Motor neuron (in vitro differentiated cells): Measurements from ENCODE around the gene EIF4EBP2. TPM values are rescaled to one million over a fixed set of nuclear protein-coding genes. Genes with fewer than 3 reads are reported as not detected.

Source experiments
- ATAC-seq, 8 experiments: fragments of 200-7000 bp; cut with Tn5 transposase; replicated peaks in 6 of 8; 2 replicates each; pipeline ENCODE4 v1.8.0; 2021; ENCODE audit warnings: mild to moderate bottlenecking in 8 of 8, moderate library complexity in 8 of 8
- H3K27ac ChIP-seq, 2 donors: fragments of 250-450 bp; sonication (Bioruptor Pico); 2 replicates each; pipeline ENCODE4 v1.9.0; 2021; ENCODE audit warnings: antibody characterized with exemption in 2 of 2, mild to moderate bottlenecking in 2 of 2, moderate library complexity in 1 of 2
- H3K4me1 ChIP-seq, 2 donors: fragments of 250-450 bp; sonication (Bioruptor Pico); replicated peaks in 1 of 2; 2 replicates each; pipeline ENCODE4 v1.6.1; 2021; ENCODE audit warnings: antibody characterized with exemption in 2 of 2, mild to moderate bottlenecking in 2 of 2, moderate library complexity in 1 of 2
- H3K4me3 ChIP-seq, 5 donors: fragments of 250-450 bp; sonication (Bioruptor Pico); 2 replicates each; pipeline ENCODE4 v1.9.0; 2021; ENCODE audit warnings: antibody characterized with exemption in 5 of 5, mild to moderate bottlenecking in 5 of 5, moderate library complexity in 4 of 5
- WGBS, 10 experiments: fragments of 450-650 bp; shearing (Covaris generic); methylation state at CpG; one replicate each; pipeline ENCODE4 v1.0.0; 2022; 5-methylcytosine and 5-hydroxymethylcytosine counted together
- in situ Hi-C, 9 experiments: fragments of 400-800 bp; cut with MboI; loops; one replicate each; pipeline ENCODE4 v1.15.0; 2021; ENCODE audit warnings: low sequenced_read_pairs in 9 of 9, low pct_unique_long_range_greater_than_20kb in 2 of 9; ENCODE audit not compliant: unreplicated experiment in 9 of 9
- total RNA-seq, 8 experiments: library from RNA; unstranded; fragments of 300-600 nt; gene quantifications; 2 replicates each; pipeline versions ENCODE4 v1.2.3 to v1.2.4, GENCODE V29; 2022

EIF4EBP2 gene
- total RNA-seq, 8 experiments from 2014 or later: 34.3 to 80.5 (median 42.3) TPM

DNA sequence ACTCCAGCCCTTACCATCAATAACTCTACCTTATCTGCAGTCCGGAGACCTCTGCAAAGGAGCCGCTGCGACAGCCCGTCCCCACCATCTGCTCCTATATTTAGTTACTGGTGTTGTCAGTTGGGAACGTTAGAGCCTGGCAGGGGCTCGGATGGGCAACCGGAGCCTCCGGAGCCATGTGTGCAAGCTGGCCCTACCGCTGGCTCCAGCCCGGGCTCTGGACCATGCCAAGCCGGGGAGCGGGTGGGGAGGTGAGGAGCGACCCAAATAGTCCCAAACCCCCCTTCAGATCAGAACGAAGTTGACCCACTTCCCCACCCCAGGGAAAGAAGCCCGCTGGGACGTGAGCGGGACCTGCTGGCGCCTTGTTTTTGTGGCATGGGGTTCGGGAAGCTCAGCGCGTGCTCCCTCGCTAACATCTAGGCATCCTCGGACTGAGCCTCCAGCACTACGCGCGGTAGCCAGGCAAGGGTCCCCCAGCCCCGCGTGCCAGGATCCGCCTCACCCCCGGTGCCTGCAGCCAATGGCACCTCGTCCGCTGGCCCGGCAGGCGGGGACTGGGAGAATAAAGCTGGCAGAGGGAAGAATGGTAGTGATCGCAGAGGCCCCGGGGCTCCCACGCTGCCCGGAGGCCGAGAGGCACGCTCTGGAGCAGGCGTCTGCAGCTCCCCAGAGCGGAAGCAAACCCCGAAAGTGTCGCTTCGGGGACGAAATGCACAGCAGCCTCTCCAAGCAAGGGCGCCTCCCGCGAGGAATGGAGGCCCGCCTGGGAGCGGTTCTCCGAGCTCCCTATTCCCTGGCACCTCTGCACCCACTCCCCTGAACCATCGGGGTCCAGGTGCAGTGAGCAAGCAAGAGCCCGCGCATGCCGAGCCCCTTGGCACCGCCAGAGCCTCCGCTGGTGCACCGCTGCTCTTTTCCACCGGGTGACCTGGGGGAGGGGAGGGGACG, 22.2 kb upstream of the EIF4EBP2 start:
- H3K4me1 ChIP-seq: peaks cover 5 to 11% of the 10 kb centered on the region in 2 donors
- WGBS, 10 experiments: 0 to 20% (median 3%) methylated on average over 1 to 34 of the region's 61 CpGs; no CpG with 5 or more reads in 3 of the 10 experiments
- peak overlapping the region; percentile 54 to 65 for H3K27ac ChIP-seq
- in situ Hi-C loops: no loop called here
- peak; percentile 10 to 53 (median 41) for ATAC-seq
- H3K4me3 ChIP-seq: peak overlapping the region; percentile 56 to 69 (median 64)

- Histone ChIP-seq H3K4me1 (no peaks in the 10 kb centered on the region), H3K4me3 (no peak overlapping the region), H3K27ac (no peak overlapping the region)
- WGBS, 10 experiments: 33 to 89% (median 66%) methylated on average over 2 to 4 of the region's 4 CpGs; no CpG with 5 or more reads in 1 of the 10 experiments
- no peak for ATAC-seq
- in situ Hi-C loops: no loop called here
These were observed 12.3 kb upstream of the EIF4EBP2 start for GRCh38 chr10:70391654-70392053.

- Histone ChIP-seq H3K27ac (no peak overlapping the region), H3K4me1 (no peaks in the 10 kb centered on the region), H3K4me3 (no peak overlapping the region)
- 40 to 71% (median 57%) methylated on average over 1 of the region's 1 CpG; no CpG with 5 or more reads in 7 of the 10 experiments for WGBS, 10 experiments
- ATAC-seq: no peak
- in situ Hi-C loops: no loop called here
These were observed 7.8 kb upstream of the EIF4EBP2 start for GRCh38 chr10:70396140-70396539.

DNA sequence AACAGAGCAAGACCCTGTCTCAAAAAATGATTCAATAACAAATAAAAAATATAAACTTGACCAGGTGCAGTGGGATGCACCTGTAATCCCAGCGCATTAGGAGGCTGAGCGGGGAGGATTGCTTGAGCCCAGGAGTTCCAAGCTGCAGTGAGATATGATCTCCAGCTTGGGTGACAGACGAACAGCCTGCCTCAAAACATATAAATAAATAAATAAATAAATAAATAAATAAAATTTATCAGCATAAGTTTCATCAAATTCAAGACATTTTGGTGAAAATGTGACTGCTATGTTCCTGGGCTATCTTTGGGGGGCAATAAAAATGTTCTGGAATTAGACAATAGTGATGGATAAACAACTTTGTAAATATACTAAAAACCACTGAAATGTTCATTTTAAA, 4.8 kb upstream of the EIF4EBP2 start:
- WGBS, 10 experiments: 63 to 100% (median 100%) methylated on average over 2 to 3 of the region's 3 CpGs; no CpG with 5 or more reads in 3 of the 10 experiments
- in situ Hi-C loops: no loop called here
- no peak for ATAC-seq
- H3K27ac ChIP-seq: no peak overlapping the region
- H3K4me3 ChIP-seq: no peak overlapping the region
- H3K4me1 ChIP-seq: no peaks in the 10 kb centered on the region

DNA sequence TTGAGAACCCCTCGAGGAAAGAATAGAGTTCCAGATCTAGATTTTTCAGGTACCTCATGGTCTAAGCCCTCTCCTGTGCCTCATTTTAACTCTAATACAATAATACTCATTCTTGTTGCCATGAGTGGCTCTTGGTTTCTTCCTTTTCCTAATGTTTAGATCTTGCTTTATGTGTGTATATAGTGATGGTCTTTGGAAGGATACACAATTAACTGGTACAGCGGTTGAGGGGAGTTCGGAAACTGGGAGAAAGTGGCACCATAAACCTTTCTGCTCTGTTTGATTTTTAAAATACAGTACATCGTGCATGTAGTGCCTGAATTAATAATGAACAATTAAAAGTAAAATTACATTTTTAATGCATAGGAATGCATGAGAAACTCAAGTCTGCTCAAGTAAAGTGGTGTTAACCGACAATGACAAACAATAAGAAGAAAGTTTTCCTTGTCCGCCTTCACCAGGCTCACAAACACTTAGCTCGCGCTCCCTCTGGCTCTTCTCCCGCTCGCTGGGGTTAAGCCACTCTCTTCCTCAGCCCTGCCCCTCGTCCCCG, 386 bp upstream of the EIF4EBP2 start:
- peaks cover 10 to 12% of the 10 kb centered on the region in 2 donors for H3K4me1 ChIP-seq
- peak in 1 of 8 experiments; percentile 0 for ATAC-seq
- in situ Hi-C loops: no loop called here
- WGBS, 10 experiments: 2 to 29% (median 15%) methylated on average over 1 to 10 of the region's 12 CpGs; no CpG with 5 or more reads in 1 of the 10 experiments
- H3K27ac ChIP-seq: no peak overlapping the region
- H3K4me3 ChIP-seq: peak overlapping the region in 4 of 5 donors; percentile 57 to 97 (median 92)

GRCh38 chr10:70404787-70405036, 767 bp downstream of the EIF4EBP2 start:
- ATAC-seq: peak in 2 of 8 experiments; percentile 1 to 8
- Histone ChIP-seq H3K4me1 (peaks cover 10 to 12% of the 10 kb centered on the region in 2 donors), H3K4me3 (peak overlapping the region; percentile 57 to 97 (median 90)), H3K27ac (peak overlapping the region; percentile 91)
- in situ Hi-C loops: no loop called here
- WGBS, 10 experiments: 0 to 10% (median 0%) methylated on average over 1 to 7 of the region's 11 CpGs; no CpG with 5 or more reads in 3 of the 10 experiments

GRCh38 chr10:70405037-70405824, 1.3 kb downstream of the EIF4EBP2 start:
- in situ Hi-C loops: no loop called here
- peak overlapping the region; percentile 91 for H3K27ac ChIP-seq
- H3K4me3 ChIP-seq: peak overlapping the region; percentile 57 to 97 (median 90)
- peaks cover 10 to 12% of the 10 kb centered on the region in 2 donors for H3K4me1 ChIP-seq
- ATAC-seq: peak; percentile 7 to 83 (median 20)
- WGBS, 10 experiments: 0 to 40% (median 3%) methylated on average over 1 to 13 of the region's 18 CpGs; no CpG with 5 or more reads in 2 of the 10 experiments

GRCh38 chr10:70409772-70410171, 5.8 kb downstream of the EIF4EBP2 start:
- no peak overlapping the region for H3K4me3 ChIP-seq
- peaks cover 10 to 18% of the 10 kb centered on the region in 2 donors for H3K4me1 ChIP-seq
- ATAC-seq: no peak
- no peak overlapping the region for H3K27ac ChIP-seq
- 90 to 100% (median 100%) methylated on average over 2 to 3 of the region's 3 CpGs; no CpG with 5 or more reads in 5 of the 10 experiments for WGBS, 10 experiments
- in situ Hi-C loops: no loop called here

DNA sequence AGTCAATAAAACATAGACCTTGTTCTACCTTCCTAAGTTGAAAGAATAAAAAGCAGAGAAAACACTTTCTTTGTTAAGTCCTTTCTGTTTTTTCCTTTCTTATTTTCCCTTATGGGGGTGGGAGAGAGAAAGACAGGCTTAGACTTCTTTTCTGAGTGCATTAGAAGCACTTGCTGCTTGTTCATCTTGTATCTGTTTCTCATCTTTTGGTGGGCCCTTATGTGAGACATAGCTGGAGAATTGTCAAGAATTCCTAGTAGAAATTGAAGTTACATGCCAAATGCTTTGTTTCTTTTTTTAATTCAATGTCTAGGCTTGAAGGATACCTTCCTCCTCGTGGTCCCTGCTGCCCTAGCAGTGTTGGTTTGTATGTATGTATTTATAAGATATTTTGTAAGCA, 6.7 kb downstream of the EIF4EBP2 start:
- no peak for ATAC-seq
- H3K4me1 ChIP-seq: peaks cover 8 to 17% of the 10 kb centered on the region in 2 donors
- 13 to 100% (median 80%) methylated on average over 1 of the region's 1 CpG; no CpG with 5 or more reads in 1 of the 10 experiments for WGBS, 10 experiments
- H3K4me3 ChIP-seq: no peak overlapping the region
- H3K27ac ChIP-seq: no peak overlapping the region
- in situ Hi-C loops: no loop called here

DNA sequence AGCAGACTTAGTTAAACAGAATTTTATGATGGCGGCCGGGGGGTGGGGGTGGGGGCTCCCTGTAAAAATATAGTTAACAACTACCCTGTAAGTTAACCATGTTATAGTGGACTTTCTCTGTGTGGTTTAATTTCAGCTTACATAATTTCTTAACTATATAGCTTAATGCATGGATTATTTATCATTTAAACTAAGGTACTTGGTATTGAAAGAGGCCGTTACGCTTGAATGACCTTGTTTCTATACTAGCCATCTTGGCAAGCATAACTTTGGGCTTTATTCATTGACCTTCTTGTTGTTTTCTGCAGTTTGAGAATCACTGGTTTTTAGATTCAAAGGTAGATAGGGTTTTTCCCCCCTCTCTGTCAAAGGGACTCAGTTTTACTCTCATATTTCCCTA, 8.4 kb downstream of the EIF4EBP2 start:
- no peak for ATAC-seq
- Histone ChIP-seq H3K4me3 (no peak overlapping the region), H3K27ac (no peak overlapping the region), H3K4me1 (peaks cover 0 to 6% of the 10 kb centered on the region in 2 donors)
- in situ Hi-C loops: no loop called here
- 76 to 100% (median 97%) methylated on average over 1 to 4 of the region's 4 CpGs for WGBS, 10 experiments

DNA sequence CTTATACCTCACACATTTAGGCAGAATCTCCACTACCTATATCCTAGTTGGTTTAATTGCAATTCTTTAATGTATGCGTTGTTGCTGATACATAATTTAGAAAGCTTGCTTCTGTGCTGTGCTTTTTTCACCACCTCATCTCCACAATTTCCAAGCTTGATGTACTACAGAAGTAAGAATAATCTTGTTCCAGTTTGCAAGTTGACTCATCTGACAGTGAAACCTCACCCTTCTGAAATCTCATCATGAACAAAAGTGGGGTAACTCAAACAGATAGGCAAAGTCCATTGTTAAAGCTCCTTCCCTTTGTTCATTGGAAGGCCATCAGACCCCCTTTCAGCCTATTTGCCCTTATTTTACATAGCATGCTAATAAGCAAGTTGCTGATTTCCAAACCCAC, 13.6 kb downstream of the EIF4EBP2 start:
- ATAC-seq: peak in 1 of 8 experiments; percentile 39
- Histone ChIP-seq H3K27ac (no peak overlapping the region), H3K4me3 (no peak overlapping the region), H3K4me1 (no peaks in the 10 kb centered on the region)
- 100% methylated on average over 1 of the region's 1 CpG; no CpG with 5 or more reads in 5 of the 10 experiments for WGBS, 10 experiments
- in situ Hi-C loops: no loop called here

GRCh38 chr10:70418229-70418628, 14.3 kb downstream of the EIF4EBP2 start:
- H3K27ac ChIP-seq: no peak overlapping the region
- in situ Hi-C loops: no loop called here
- 60 to 100% (median 92%) methylated on average over 1 of the region's 1 CpG; no CpG with 5 or more reads in 4 of the 10 experiments for WGBS, 10 experiments
- H3K4me3 ChIP-seq: no peak overlapping the region
- H3K4me1 ChIP-seq: no peaks in the 10 kb centered on the region
- no peak for ATAC-seq

DNA sequence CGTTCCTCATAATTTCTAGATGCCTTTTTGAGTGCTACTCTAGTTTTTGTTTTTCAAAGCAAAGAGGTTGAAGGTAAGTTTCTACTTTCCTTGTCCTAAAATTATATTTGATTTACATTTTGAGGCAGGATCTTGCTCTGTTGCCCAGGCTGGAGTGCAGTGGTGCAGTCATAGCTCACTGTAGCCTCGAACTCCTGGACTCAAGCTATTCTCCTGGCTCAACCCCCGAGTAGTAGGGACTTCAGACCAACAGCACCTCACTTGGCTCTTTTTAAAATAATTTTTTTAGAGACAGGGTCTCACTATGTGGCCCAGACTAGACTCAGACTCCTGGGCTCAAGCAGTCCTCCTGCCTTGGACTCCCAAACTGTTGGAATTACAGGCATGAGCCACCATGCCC, 14.8 kb downstream of the EIF4EBP2 start:
- H3K4me1 ChIP-seq: no peaks in the 10 kb centered on the region
- no peak overlapping the region for H3K27ac ChIP-seq
- 80 to 100% (median 94%) methylated on average over 1 to 3 of the region's 3 CpGs for WGBS, 10 experiments
- in situ Hi-C loops: no loop called here
- no peak overlapping the region for H3K4me3 ChIP-seq
- ATAC-seq: no peak
